Dedifferentiated amniotic fluid mesenchymal stem cell (primary cell): ENCODE results near the gene ADGRL3.
"Not testable (repeated sequence)": the region's sequence is repeated elsewhere in the genome, so short reads cannot be mapped to it uniquely, and the experiment has no call there.

Experiments used
- DNase-seq: peaks from one replicate; pipeline ENCODE4 v3.0.0-alpha.2; 2016; ENCODE audit errors: extremely low spot score

The ADGRL3 gene

GRCh38 chr4:61817071-61817470 lies 616.9 kb downstream of the ADGRL3 start:
- DNase-seq: no peak

GRCh38 chr4:61820136-61820535 lies 620.0 kb downstream of the ADGRL3 start:
- no peak for DNase-seq

- DNase-seq: no peak
Measured at GRCh38 chr4:61824454-61824853, 624.3 kb downstream of the ADGRL3 start.

GRCh38 chr4:61827907-61828391 lies 627.8 kb downstream of the ADGRL3 start:
- no peak for DNase-seq

- no peak for DNase-seq
Measured at GRCh38 chr4:61828960-61829359, 628.8 kb downstream of the ADGRL3 start.

- DNase-seq: no peak
Measured at GRCh38 chr4:61831987-61832386, 631.9 kb downstream of the ADGRL3 start.

GRCh38 chr4:61837395-61837794 lies 637.3 kb downstream of the ADGRL3 start:
- no peak for DNase-seq

- no peak for DNase-seq
Measured at GRCh38 chr4:61838072-61838471, 637.9 kb downstream of the ADGRL3 start.

- DNase-seq: no peak
Measured at GRCh38 chr4:61841714-61842113, 641.6 kb downstream of the ADGRL3 start.

- no peak for DNase-seq
Measured at GRCh38 chr4:61851126-61851525, 651.0 kb downstream of the ADGRL3 start.

GRCh38 chr4:61852105-61852504 lies 652.0 kb downstream of the ADGRL3 start:
- DNase-seq: not testable (repeated sequence)

- DNase-seq: no peak
Measured at GRCh38 chr4:61853041-61853440, 652.9 kb downstream of the ADGRL3 start.

- no peak for DNase-seq
Measured at GRCh38 chr4:61860376-61860775, 660.2 kb downstream of the ADGRL3 start.

GRCh38 chr4:61864286-61864685 lies 664.2 kb downstream of the ADGRL3 start:
- no peak for DNase-seq

- DNase-seq: no peak
Measured at GRCh38 chr4:61866378-61867030, 666.4 kb downstream of the ADGRL3 start.

GRCh38 chr4:61872983-61873382 lies 672.9 kb downstream of the ADGRL3 start:
- no peak for DNase-seq

- no peak for DNase-seq
Measured at GRCh38 chr4:61877266-61877665, 677.1 kb downstream of the ADGRL3 start.

- no peak for DNase-seq
Measured at GRCh38 chr4:61877893-61878292, 677.8 kb downstream of the ADGRL3 start.

GRCh38 chr4:61882381-61882780 lies 682.3 kb downstream of the ADGRL3 start:
- DNase-seq: no peak

GRCh38 chr4:61886131-61886530 lies 686.0 kb downstream of the ADGRL3 start:
- no peak for DNase-seq

- DNase-seq: no peak
Measured at GRCh38 chr4:61889117-61889516, 689.0 kb downstream of the ADGRL3 start.

- no peak for DNase-seq
Measured at GRCh38 chr4:61890321-61890720, 690.2 kb downstream of the ADGRL3 start.

- no peak for DNase-seq
Measured at GRCh38 chr4:61891953-61892352, 691.8 kb downstream of the ADGRL3 start.

GRCh38 chr4:61896634-61897033 lies 696.5 kb downstream of the ADGRL3 start:
- no peak for DNase-seq
